ENCODE measurements around the gene ARMH4. TPM values are rescaled to one million over a fixed set of nuclear protein-coding genes. Genes with fewer than 3 reads are reported as not detected.

ARMH4 gene
- total and polyA plus RNA-seq, 9 donors: 4.6 to 22.5 (median 16.5) TPM

- Histone ChIP-seq H3K9me3 (no peaks in the 10 kb centered on the region), H3K36me3 (no peaks in the 10 kb centered on the region), H3K4me3 (no peak overlapping the region), H3K4me1 (ENCODE audit: insufficient read depth) (no peaks in the 10 kb centered on the region), H3K27me3 (no peaks in the 10 kb centered on the region), H3K27ac (no peak overlapping the region)
- intact Hi-C loops (cut with DNase I): no loop called here
- TF ChIP-seq EP300 (IDR thresholded peaks at IDR 0.05) (no peak), POLR2A (IDR thresholded peaks at IDR 0.05) (no peak), CTCF (IDR thresholded peaks at IDR 0.05) (no peak)
- DNase-seq: no peak
- 92 to 93% (median 92%) methylated on average over 10 of the region's 10 CpGs for WGBS, 3 donors
Observed at GRCh38 chr14:58138031-58138713, 13.8 kb downstream of the ARMH4 start.

GRCh38 chr14:58133739-58134138 lies 18.3 kb downstream of the ARMH4 start:
- Histone ChIP-seq H3K36me3 (no peaks in the 10 kb centered on the region), H3K9me3 (no peaks in the 10 kb centered on the region), H3K4me1 (ENCODE audit: insufficient read depth) (no peaks in the 10 kb centered on the region), H3K27me3 (no peaks in the 10 kb centered on the region), H3K27ac (no peak overlapping the region), H3K4me3 (no peak overlapping the region)
- no peak for TF ChIP-seq EP300 (IDR thresholded peaks at IDR 0.05)
- TF ChIP-seq CTCF (IDR thresholded peaks at IDR 0.05): no peak
- TF ChIP-seq POLR2A (IDR thresholded peaks at IDR 0.05): no peak
- 73 to 92% (median 83%) methylated on average over 1 of the region's 1 CpG for WGBS, 3 donors
- no peak for DNase-seq
- intact Hi-C loops (cut with DNase I): no loop called here

GRCh38 chr14:58131386-58131785 lies 20.6 kb downstream of the ARMH4 start:
- no peak overlapping the region for H3K4me3 ChIP-seq
- no peak for DNase-seq
- H3K36me3 ChIP-seq: no peaks in the 10 kb centered on the region
- H3K27me3 ChIP-seq: no peaks in the 10 kb centered on the region
- no peaks in the 10 kb centered on the region for H3K4me1 ChIP-seq (ENCODE audit: insufficient read depth)
- 30 to 59% (median 41%) methylated on average over 1 of the region's 1 CpG for WGBS, 3 donors
- intact Hi-C loops (cut with DNase I): no loop called here
- no peaks in the 10 kb centered on the region for H3K9me3 ChIP-seq
- TF ChIP-seq CTCF (IDR thresholded peaks at IDR 0.05) (no peak), POLR2A (IDR thresholded peaks at IDR 0.05) (no peak), EP300 (IDR thresholded peaks at IDR 0.05) (no peak)
- H3K27ac ChIP-seq: no peak overlapping the region

- Histone ChIP-seq H3K9me3 (no peaks in the 10 kb centered on the region), H3K27ac (no peak overlapping the region), H3K4me1 (ENCODE audit: insufficient read depth) (no peaks in the 10 kb centered on the region), H3K27me3 (no peaks in the 10 kb centered on the region), H3K4me3 (no peak overlapping the region), H3K36me3 (no peaks in the 10 kb centered on the region)
- WGBS, 3 donors: 83 to 92% (median 92%) methylated on average over 4 of the region's 4 CpGs
- no peak for DNase-seq
- no peak for TF ChIP-seq POLR2A (IDR thresholded peaks at IDR 0.05)
- no peak for TF ChIP-seq EP300 (IDR thresholded peaks at IDR 0.05)
- no peak for TF ChIP-seq CTCF (IDR thresholded peaks at IDR 0.05)
- intact Hi-C loops (cut with DNase I): no loop called here
Observed at GRCh38 chr14:58130116-58130782, 21.8 kb downstream of the ARMH4 start.

All from ovary (tissue), 9 donors.